ENCODE data around the gene VRK2. TPM values are rescaled to one million over a fixed set of nuclear protein-coding genes. Genes with fewer than 3 reads are reported as not detected.

VRK2 gene
- total RNA-seq, 3 donors from 2014 or later = 26.9 to 34.0 (median 28.2) TPM

- intact Hi-C loops (cut with DNase I; ENCODE audit: low total_unique reads) = no loop called here
- no peak for DNase-seq (ENCODE audit: low spot score in 2 of 2)
- H3K27ac ChIP-seq = no peak overlapping the region
- H3K4me1 ChIP-seq = no peaks in the 10 kb centered on the region
- H3K4me3 ChIP-seq = no peak overlapping the region
- H3K27me3 ChIP-seq = no peaks in the 10 kb centered on the region
- no peaks in the 10 kb centered on the region for H3K36me3 ChIP-seq
- TF ChIP-seq POLR2A (IDR thresholded peaks at IDR 0.05) (no peak), POLR2AphosphoS5 (IDR thresholded peaks at IDR 0.05) (no peak), CTCF (IDR thresholded peaks at IDR 0.05) (no peak)
- H3K9me3 ChIP-seq = no peaks in the 10 kb centered on the region
These were observed 21.3 kb upstream of the VRK2 start for GRCh38 chr2:58025150-58025933.

GRCh38 chr2:58027029-58027428, 19.6 kb upstream of the VRK2 start:
- Histone ChIP-seq H3K27ac (no peak overlapping the region), H3K4me3 (no peak overlapping the region), H3K9me3 (no peaks in the 10 kb centered on the region), H3K4me1 (no peaks in the 10 kb centered on the region), H3K27me3 (no peaks in the 10 kb centered on the region), H3K36me3 (no peaks in the 10 kb centered on the region)
- intact Hi-C loops (cut with DNase I; ENCODE audit: low total_unique reads) = no loop called here
- no peak for DNase-seq (ENCODE audit: low spot score in 2 of 2)
- TF ChIP-seq POLR2AphosphoS5 (IDR thresholded peaks at IDR 0.05) = no peak
- TF ChIP-seq CTCF (IDR thresholded peaks at IDR 0.05) = no peak
- no peak for TF ChIP-seq POLR2A (IDR thresholded peaks at IDR 0.05)

- H3K4me1 ChIP-seq = no peaks in the 10 kb centered on the region
- intact Hi-C loops (cut with DNase I; ENCODE audit: low total_unique reads) = no loop called here
- no peak for TF ChIP-seq POLR2A (IDR thresholded peaks at IDR 0.05)
- no peak for TF ChIP-seq POLR2AphosphoS5 (IDR thresholded peaks at IDR 0.05)
- no peak for TF ChIP-seq CTCF (IDR thresholded peaks at IDR 0.05)
- no peak overlapping the region for H3K27ac ChIP-seq
- no peak overlapping the region for H3K4me3 ChIP-seq
- no peaks in the 10 kb centered on the region for H3K9me3 ChIP-seq
- DNase-seq (ENCODE audit: low spot score in 2 of 2) = no peak
- H3K36me3 ChIP-seq = no peaks in the 10 kb centered on the region
- no peaks in the 10 kb centered on the region for H3K27me3 ChIP-seq
These were observed 15.8 kb upstream of the VRK2 start for GRCh38 chr2:58030771-58031170.

- intact Hi-C loops (cut with DNase I; ENCODE audit: low total_unique reads) = no loop called here
- Histone ChIP-seq H3K9me3 (no peaks in the 10 kb centered on the region), H3K27me3 (no peaks in the 10 kb centered on the region), H3K4me1 (no peaks in the 10 kb centered on the region), H3K36me3 (no peaks in the 10 kb centered on the region), H3K4me3 (no peak overlapping the region), H3K27ac (no peak overlapping the region)
- TF ChIP-seq POLR2AphosphoS5 (IDR thresholded peaks at IDR 0.05) (no peak), POLR2A (IDR thresholded peaks at IDR 0.05) (no peak), CTCF (IDR thresholded peaks at IDR 0.05) (no peak)
- no peak for DNase-seq (ENCODE audit: low spot score in 2 of 2)
These were observed 14.4 kb upstream of the VRK2 start for GRCh38 chr2:58032016-58032763.

GRCh38 chr2:58032764-58033080, 13.9 kb upstream of the VRK2 start:
- Histone ChIP-seq H3K9me3 (no peaks in the 10 kb centered on the region), H3K4me3 (no peak overlapping the region), H3K36me3 (no peaks in the 10 kb centered on the region), H3K27me3 (no peaks in the 10 kb centered on the region), H3K27ac (no peak overlapping the region), H3K4me1 (no peaks in the 10 kb centered on the region)
- no peak for DNase-seq (ENCODE audit: low spot score in 2 of 2)
- intact Hi-C loops (cut with DNase I; ENCODE audit: low total_unique reads) = no loop called here
- TF ChIP-seq CTCF (IDR thresholded peaks at IDR 0.05) = no peak
- no peak for TF ChIP-seq POLR2A (IDR thresholded peaks at IDR 0.05)
- no peak for TF ChIP-seq POLR2AphosphoS5 (IDR thresholded peaks at IDR 0.05)

All from breast epithelium (tissue), 4 donors.